IMR-90 (cell line): Measurements from ENCODE around the gene LIN52. TPM values are rescaled to one million over a fixed set of nuclear protein-coding genes. Genes with fewer than 3 reads are reported as not detected.

Experiments used
- ATAC-seq: fragments of 200-7000 bp; cut with Tn5 transposase; 2 replicates; pipeline ENCODE4 v1.9.1; 2020; ENCODE audit warnings: low read depth, mild to moderate bottlenecking, moderate library complexity
- BruUV-seq: library from RNA; stranded (reverse); fragments of 400-500 nt; replicated peaks from 2 replicates; lab custom pipeline; 2021; lab: Mats Ljungman, UMichigan
- CTCF ChIA-PET: fragments of 300-600 bp; formaldehyde crosslinking; extraction: SDS; loops from one replicate; lab custom pipeline; 2021; ENCODE audit warnings: antibody characterized with exemption; lab: Yijun Ruan, JAX
- POLR2A ChIA-PET: fragments of 300-600 bp; sonication (Branson Sonifier 250); formaldehyde crosslinking; loops from one replicate; lab custom pipeline; 2022; ENCODE audit warnings: antibody characterized with exemption; ENCODE audit not compliant: unreplicated experiment; lab: Charles Lee
- DNase-seq: peaks from one replicate; pipeline ENCODE4 v3.0.0; 2013
- H2AFZ ChIP-seq: replicated peaks from 2 replicates; pipeline ENCODE3; 2013; ENCODE audit warnings: low read length, mild to moderate bottlenecking; ENCODE audit not compliant: poor library complexity
- H2AK5ac ChIP-seq: 2 replicates; pipeline ENCODE4 v1.6.1; 2013; ENCODE audit warnings: low read depth, low read length, inconsistent platforms
- H2AK9ac ChIP-seq: replicated peaks from 2 replicates; pipeline ENCODE3; 2013; ENCODE audit warnings: mild to moderate bottlenecking, low read depth, low read length, moderate library complexity; ENCODE audit not compliant: poor library complexity
- H2BK120ac ChIP-seq: 2 replicates; pipeline ENCODE4 v1.6.1; 2013; ENCODE audit warnings: low read depth, low read length, inconsistent platforms
- H2BK15ac ChIP-seq: 3 replicates; pipeline ENCODE4 v1.6.1; 2013; ENCODE audit warnings: low read depth, low read length, inconsistent platforms
- H2BK20ac ChIP-seq: 2 replicates; pipeline ENCODE4 v1.6.1; 2013; ENCODE audit warnings: low read depth, mild to moderate bottlenecking, inconsistent platforms, low read length, moderate library complexity
- H2BK5ac ChIP-seq: 2 replicates; pipeline ENCODE4 v1.6.1; 2013; ENCODE audit warnings: mild to moderate bottlenecking, low read depth, low read length, inconsistent platforms; ENCODE audit not compliant: poor library complexity, severe bottlenecking
- H3K14ac ChIP-seq: replicated peaks from 2 replicates; pipeline ENCODE4 v1.6.1; 2013; ENCODE audit warnings: low read depth, low read length, inconsistent platforms
- H3K18ac ChIP-seq: 2 replicates; pipeline ENCODE4 v1.6.1; 2013; ENCODE audit warnings: low read depth, low read length, control low read depth
- H3K23ac ChIP-seq: 2 replicates; pipeline ENCODE4 v1.6.1; 2013; ENCODE audit warnings: low read depth, low read length, inconsistent platforms
- H3K27ac ChIP-seq: 2 replicates; pipeline ENCODE4 v1.5.1; 2013; ENCODE audit warnings: mild to moderate bottlenecking, control low read depth, low read length; ENCODE audit not compliant: insufficient read depth
- H3K27me3 ChIP-seq: 2 replicates; pipeline ENCODE4 v1.6.1; 2013; ENCODE audit warnings: low read length; ENCODE audit not compliant: control insufficient read depth, insufficient read depth
- H3K36me3 ChIP-seq: 2 replicates; pipeline ENCODE4 v1.6.1; 2013; ENCODE audit warnings: low read length, mixed read lengths; ENCODE audit not compliant: control insufficient read depth, insufficient read depth
- H3K4ac ChIP-seq: 2 replicates; pipeline ENCODE4 v1.6.1; 2013; ENCODE audit warnings: low read depth, low read length, inconsistent platforms
- H3K4me1 ChIP-seq: 2 replicates; pipeline ENCODE4 v1.6.1; 2013; ENCODE audit warnings: low read length, mixed read lengths; ENCODE audit not compliant: control insufficient read depth, insufficient read depth
- H3K4me2 ChIP-seq: 2 replicates; pipeline ENCODE4 v1.6.1; 2013; ENCODE audit warnings: low read depth, mild to moderate bottlenecking, control low read depth, low read length, moderate library complexity
- H3K4me3 ChIP-seq: 2 replicates; pipeline ENCODE4 v1.5.1; 2013; ENCODE audit warnings: low read depth, mild to moderate bottlenecking, control low read depth, low read length, moderate library complexity; ENCODE audit not compliant: insufficient read depth
- H3K56ac ChIP-seq: 2 replicates; pipeline ENCODE4 v1.6.1; 2013; ENCODE audit warnings: low read length, inconsistent platforms; ENCODE audit not compliant: insufficient read depth; ENCODE audit errors: extremely low read depth
- H3K79me1 ChIP-seq, 2 experiments: 2 replicates each; pipeline ENCODE4 v1.6.1; 2013; ENCODE audit warnings: low read length in 2 of 2, inconsistent platforms in 1 of 2, low read depth in 1 of 2
- H3K9ac ChIP-seq: 2 replicates; pipeline ENCODE4 v1.6.1; 2013; ENCODE audit warnings: low read depth, low read length, control low read depth
- H3K9me1 ChIP-seq: 2 replicates; pipeline ENCODE4 v1.6.1; 2013; ENCODE audit warnings: low read length, inconsistent platforms; ENCODE audit not compliant: insufficient read depth
- H3K9me3 ChIP-seq: 2 replicates; pipeline ENCODE4 v1.6.1; 2013; ENCODE audit warnings: low read length; ENCODE audit not compliant: control insufficient read depth, insufficient read depth
- H4K20me1 ChIP-seq: 2 replicates; pipeline ENCODE4 v1.6.1; 2013; ENCODE audit warnings: low read length, inconsistent platforms; ENCODE audit not compliant: insufficient read depth
- H4K5ac ChIP-seq: 2 replicates; pipeline ENCODE4 v1.6.1; 2013; ENCODE audit warnings: mild to moderate bottlenecking, low read depth, low read length, control low read depth
- H4K8ac ChIP-seq, 2 experiments: 2 replicates each; pipeline ENCODE4 v1.6.1; 2013; ENCODE audit warnings: low read depth in 2 of 2, low read length in 2 of 2, control low read depth in 1 of 2, inconsistent platforms in 1 of 2
- H4K91ac ChIP-seq: 2 replicates; pipeline ENCODE4 v1.6.1; 2013; ENCODE audit warnings: low read depth, low read length, inconsistent platforms; ENCODE audit not compliant: insufficient read depth
- CTCF ChIP-seq: conservative IDR thresholded peaks from 2 replicates; pipeline ENCODE4 v1.5.1; 2012; ENCODE audit warnings: mild to moderate bottlenecking, low read depth, low read length, improper control_type of control experiment
- WGBS, 2 experiments: methylation state at CpG; one replicate each; pipeline versions ENCODE4 v1.1.5 to v1.1.7; 2013; ENCODE audit warnings: missing lambda C conversion rate in 2 of 2; ENCODE audit not compliant: insufficient read length in 1 of 2; ENCODE audit errors: extremely low coverage in 2 of 2; 5-methylcytosine and 5-hydroxymethylcytosine counted together
- dilution Hi-C: fragments of 300-500 bp; cut with HindIII; formaldehyde crosslinking; loops from one replicate; pipeline ENCODE4 v1.14.3; 2018; ENCODE audit warnings: low sequenced_read_pairs; ENCODE audit not compliant: unreplicated experiment
- in situ Hi-C: fragments of 300-500 bp; cut with MboI; formaldehyde crosslinking; loops from 3 replicates; pipeline ENCODE4 v1.14.3; 2019; ENCODE audit warnings: low sequenced_read_pairs, inconsistent platforms, mixed read lengths
- intact Hi-C: fragments of 100-400 bp; cut with micrococcal nuclease; formaldehyde crosslinking; loops from 2 replicates; pipeline ENCODE4 v1.10.0; 2022
- polyA plus RNA-seq, 3 experiments: library from polyadenylated mRNA; depleted of rRNA; stranded (reverse); fragments of >200 nt; gene quantifications; 2 replicates each; pipeline ENCODE4 v1.2.3, GENCODE V29; 2012; ENCODE audit warnings: low replicate concordance in 1 of 3
- total RNA-seq: library from RNA; depleted of rRNA; stranded (reverse); fragments of >200 nt; gene quantifications from 2 replicates; pipeline ENCODE4 v1.2.3, GENCODE V29; 2012
- TF ChIP-seq, protein P1 (sequence below): fragments of 150-350 bp; IDR thresholded peaks from 2 replicates; pipeline ENCODE4 v1.6.1; 2017; ENCODE audit warnings: mild to moderate bottlenecking, antibody characterized with exemption, low read length, low read depth

LIN52 gene
- total and polyA plus RNA-seq, 2 of the 4 experiments (the other 2 are of a cell fraction): 6.1 to 11.5 TPM

GRCh38 chr14:74207943-74208342, 123.2 kb downstream of the LIN52 start:
- no TSS peak for BruUV-seq
- Histone ChIP-seq H2AFZ (no peak overlapping the region), H3K56ac (no peak overlapping the region), H2AK5ac (no peak overlapping the region), H3K79me1 (no peaks in the 10 kb centered on the region), H2BK120ac (no peak overlapping the region), H4K91ac (no peak overlapping the region), H2BK15ac (no peak overlapping the region), H2BK20ac (no peak overlapping the region), H3K4me2 (no peak overlapping the region), H3K27ac (no peak overlapping the region), H2AK9ac (no peak overlapping the region), H2BK5ac (no peak overlapping the region), H3K36me3 (peaks cover 4% of the 10 kb centered on the region), H3K18ac (no peak overlapping the region), H3K9ac (no peak overlapping the region), H4K8ac (no peak overlapping the region), H4K20me1 (no peaks in the 10 kb centered on the region), H4K5ac (no peak overlapping the region), H3K4ac (no peak overlapping the region), H3K27me3 (peaks cover 15% of the 10 kb centered on the region), H3K4me1 (no peaks in the 10 kb centered on the region), H3K9me3 (no peaks in the 10 kb centered on the region), H3K14ac (no peak overlapping the region), H3K9me1 (peaks cover 3% of the 10 kb centered on the region; the same call in 1 of the 2 replicates), H3K4me3 (no peak overlapping the region), H3K23ac (no peak overlapping the region)
- in situ Hi-C loops: no loop called here
- intact Hi-C loops: no loop called here
- dilution Hi-C loops: no loop called here
- no CpG with 5 or more reads among the region's 3 CpGs for WGBS, 2 experiments
- 0 out of 2 replicates have a peak, but pooled peaks have one; percentile 7 for TF ChIP-seq CTCF
- TF ChIP-seq, protein P1, sequence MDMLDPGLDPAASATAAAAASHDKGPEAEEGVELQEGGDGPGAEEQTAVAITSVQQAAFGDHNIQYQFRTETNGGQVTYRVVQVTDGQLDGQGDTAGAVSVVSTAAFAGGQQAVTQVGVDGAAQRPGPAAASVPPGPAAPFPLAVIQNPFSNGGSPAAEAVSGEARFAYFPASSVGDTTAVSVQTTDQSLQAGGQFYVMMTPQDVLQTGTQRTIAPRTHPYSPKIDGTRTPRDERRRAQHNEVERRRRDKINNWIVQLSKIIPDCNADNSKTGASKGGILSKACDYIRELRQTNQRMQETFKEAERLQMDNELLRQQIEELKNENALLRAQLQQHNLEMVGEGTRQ: no peak
- ChIA-PET POLR2A (no interaction called here), CTCF (no interaction called here)
- ATAC-seq (no peak), DNase-seq (no peak)
